ENCODE measurements around the gene PARD6A. TPM values are rescaled to one million over a fixed set of nuclear protein-coding genes. Genes with fewer than 3 reads are reported as not detected.

The PARD6A gene
- total RNA-seq, 1 experiment from 2014 or later = 5.6 TPM

DNA sequence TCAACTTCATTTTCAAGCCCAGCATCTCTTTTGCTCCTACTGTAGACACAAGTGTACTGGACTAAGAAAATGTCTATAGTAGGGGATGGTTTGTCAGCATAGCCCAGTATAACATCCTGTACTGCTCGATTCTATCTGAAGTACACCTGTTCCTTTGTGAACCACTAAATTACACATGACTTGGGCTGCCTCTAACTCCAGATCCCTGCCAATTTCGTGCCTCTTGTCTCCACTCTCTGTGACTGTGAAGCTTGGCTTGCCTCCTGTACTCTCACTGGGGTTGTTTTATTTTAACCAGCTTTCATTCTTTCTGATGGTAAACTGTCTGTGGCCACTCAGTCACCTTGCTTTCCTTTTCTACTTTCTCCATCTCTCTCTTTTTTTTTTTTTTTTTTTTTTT is 33.9 kb downstream of the PARD6A start:
- no peaks in the 10 kb centered on the region for H4K20me1 ChIP-seq (ENCODE audit: insufficient read depth)
- ChIA-PET POLR2A (no interaction called here), CTCF (no interaction called here), RAD21 (ENCODE audit: low non-redundant PET in 1 of 2, low total read pairs in 2 of 2, uncharacterized antibody in 2 of 2, unreplicated experiment in 2 of 2) (no interaction called here)
- ATAC-seq = no peak
- no peak overlapping the region for H3K4me2 ChIP-seq (ENCODE audit: low read length)
- no peaks in the 10 kb centered on the region for H3K36me3 ChIP-seq (ENCODE audit: control insufficient read depth in 1 of 2, insufficient read depth in 2 of 2, low read length in 2 of 2)
- DNase-seq (ENCODE audit: low read depth, low spot score) = no peak
- BruUV-seq (replicated peaks) = no TSS peak
- H3K79me2 ChIP-seq (ENCODE audit: insufficient read depth, low read length) = peaks cover 20% of the 10 kb centered on the region; the same call in 1 of the 2 replicates
- no peak overlapping the region for H3K4me3 ChIP-seq (replicated peaks in 1 of 2; ENCODE audit: low read depth in 1 of 2, low read length in 2 of 2)
- TF ChIP-seq RAD21 (IDR thresholded peaks at IDR 0.05; ENCODE audit: low read depth) = no peak
- TF ChIP-seq, protein P1, sequence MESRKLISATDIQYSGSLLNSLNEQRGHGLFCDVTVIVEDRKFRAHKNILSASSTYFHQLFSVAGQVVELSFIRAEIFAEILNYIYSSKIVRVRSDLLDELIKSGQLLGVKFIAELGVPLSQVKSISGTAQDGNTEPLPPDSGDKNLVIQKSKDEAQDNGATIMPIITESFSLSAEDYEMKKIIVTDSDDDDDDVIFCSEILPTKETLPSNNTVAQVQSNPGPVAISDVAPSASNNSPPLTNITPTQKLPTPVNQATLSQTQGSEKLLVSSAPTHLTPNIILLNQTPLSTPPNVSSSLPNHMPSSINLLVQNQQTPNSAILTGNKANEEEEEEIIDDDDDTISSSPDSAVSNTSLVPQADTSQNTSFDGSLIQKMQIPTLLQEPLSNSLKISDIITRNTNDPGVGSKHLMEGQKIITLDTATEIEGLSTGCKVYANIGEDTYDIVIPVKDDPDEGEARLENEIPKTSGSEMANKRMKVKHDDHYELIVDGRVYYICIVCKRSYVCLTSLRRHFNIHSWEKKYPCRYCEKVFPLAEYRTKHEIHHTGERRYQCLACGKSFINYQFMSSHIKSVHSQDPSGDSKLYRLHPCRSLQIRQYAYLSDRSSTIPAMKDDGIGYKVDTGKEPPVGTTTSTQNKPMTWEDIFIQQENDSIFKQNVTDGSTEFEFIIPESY (IDR thresholded peaks at IDR 0.05; ENCODE audit: extremely low read depth, insufficient replicate concordance, low read length) = no peak
- TF ChIP-seq SP1 (IDR thresholded peaks at IDR 0.05; ENCODE audit: low read depth) = no peak
- no peak for TF ChIP-seq ZFX (IDR thresholded peaks at IDR 0.05)
- no peak for TF ChIP-seq SIN3A (IDR thresholded peaks at IDR 0.05; ENCODE audit: low read depth)
- no peak for TF ChIP-seq FOSL1 (IDR thresholded peaks at IDR 0.05; ENCODE audit: low read depth)
- H3K9me2 ChIP-seq (ENCODE audit: insufficient read depth) = no peaks in the 10 kb centered on the region
- H3K27me3 ChIP-seq (ENCODE audit: insufficient read depth, low read length) = no peaks in the 10 kb centered on the region
- intact Hi-C loops (cut with micrococcal nuclease) = no loop called here
- H3K4me1 ChIP-seq (ENCODE audit: control insufficient read depth in 1 of 2, insufficient read depth in 2 of 2, low read length in 2 of 2) = no peaks in the 10 kb centered on the region
- no peak overlapping the region for H2AFZ ChIP-seq (ENCODE audit: low read depth, low read length, poor library complexity, severe bottlenecking)
- H3K9me3 ChIP-seq (ENCODE audit: control insufficient read depth in 1 of 2, insufficient read depth in 1 of 2, low read depth in 1 of 2, low read length in 2 of 2) = peaks cover 0 to 5% of the 10 kb centered on the region in 2 experiments; a peak in 1 of 4 replicates
- H3K27ac ChIP-seq (ENCODE audit: low read depth, low read length) = no peak overlapping the region
- no peak overlapping the region for H3K9ac ChIP-seq (ENCODE audit: low read length)

DNA sequence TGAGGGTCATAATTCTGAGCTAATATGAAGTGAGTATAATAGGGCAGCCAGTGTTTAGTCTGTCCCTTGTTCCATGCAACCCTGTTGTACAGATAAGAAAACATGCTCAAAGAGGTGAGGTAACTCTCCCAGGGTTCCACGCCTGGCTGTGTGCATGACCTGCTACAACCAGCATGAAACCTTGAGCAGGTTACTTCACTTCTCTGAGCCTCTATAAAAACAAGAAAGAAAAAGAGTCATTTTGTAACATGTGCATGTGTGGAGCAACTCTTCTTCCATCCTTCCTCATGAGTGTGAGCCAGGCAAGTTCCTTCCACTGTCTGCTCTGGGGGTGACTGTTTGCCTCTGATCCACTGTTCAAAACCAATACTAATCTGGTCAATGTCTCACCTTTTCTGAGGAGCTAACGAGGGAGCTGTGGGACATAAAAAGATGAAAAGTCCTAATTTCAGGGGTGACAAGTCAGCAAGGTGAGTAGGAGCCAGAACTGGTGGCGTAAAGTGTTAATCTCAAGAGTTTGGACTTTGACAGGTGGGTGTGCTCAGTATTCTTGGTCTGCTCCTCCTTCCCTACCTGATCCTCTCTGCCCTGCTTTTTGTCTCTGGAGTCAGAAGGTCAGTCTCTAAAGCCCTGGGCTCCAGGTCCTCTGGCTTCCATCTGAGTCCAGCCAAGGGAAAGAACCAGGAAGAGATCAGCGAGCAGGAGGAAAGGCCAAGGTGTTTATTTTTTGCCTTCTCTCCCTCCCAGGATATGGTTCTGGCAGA is 36.8 kb downstream of the PARD6A start:
- Histone ChIP-seq H3K36me3 (ENCODE audit: control insufficient read depth in 1 of 2, insufficient read depth in 2 of 2, low read length in 2 of 2) (no peaks in the 10 kb centered on the region), H3K27me3 (ENCODE audit: insufficient read depth, low read length) (no peaks in the 10 kb centered on the region), H3K27ac (ENCODE audit: low read depth, low read length) (no peak overlapping the region), H3K4me2 (ENCODE audit: low read length) (no peak overlapping the region), H3K4me3 (replicated peaks in 1 of 2; ENCODE audit: low read depth in 1 of 2, low read length in 2 of 2) (no peak overlapping the region), H3K9me3 (ENCODE audit: control insufficient read depth in 1 of 2, insufficient read depth in 1 of 2, low read depth in 1 of 2, low read length in 2 of 2) (peaks cover 0 to 5% of the 10 kb centered on the region in 2 experiments; a peak in 1 of 4 replicates), H4K20me1 (ENCODE audit: insufficient read depth) (no peaks in the 10 kb centered on the region), H3K9me2 (ENCODE audit: insufficient read depth) (no peaks in the 10 kb centered on the region), H3K4me1 (ENCODE audit: control insufficient read depth in 1 of 2, insufficient read depth in 2 of 2, low read length in 2 of 2) (no peaks in the 10 kb centered on the region), H3K9ac (ENCODE audit: low read length) (no peak overlapping the region), H3K79me2 (ENCODE audit: insufficient read depth, low read length) (peaks cover 34% of the 10 kb centered on the region), H2AFZ (ENCODE audit: low read depth, low read length, poor library complexity, severe bottlenecking) (no peak overlapping the region)
- BruUV-seq (replicated peaks) = no TSS peak
- POLR2A ChIA-PET = no interaction called here
- DNase-seq (ENCODE audit: low read depth, low spot score) (no peak), ATAC-seq (no peak)
- RAD21 ChIA-PET (ENCODE audit: low non-redundant PET in 1 of 2, low total read pairs in 2 of 2, uncharacterized antibody in 2 of 2, unreplicated experiment in 2 of 2) = no interaction called here
- intact Hi-C loops (cut with micrococcal nuclease) = no loop called here
- CTCF ChIA-PET = no interaction called here
- TF ChIP-seq EGR1 (IDR thresholded peaks at IDR 0.05; ENCODE audit: low read depth) = no peak
- no peak for TF ChIP-seq SP1 (IDR thresholded peaks at IDR 0.05; ENCODE audit: low read depth)
- TF ChIP-seq, protein P2, sequence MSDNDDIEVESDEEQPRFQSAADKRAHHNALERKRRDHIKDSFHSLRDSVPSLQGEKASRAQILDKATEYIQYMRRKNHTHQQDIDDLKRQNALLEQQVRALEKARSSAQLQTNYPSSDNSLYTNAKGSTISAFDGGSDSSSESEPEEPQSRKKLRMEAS (IDR thresholded peaks at IDR 0.05) = no peak
- TF ChIP-seq ZNF274 (IDR thresholded peaks at IDR 0.05; ENCODE audit: low read depth, low read length) = no peak
- no peak for TF ChIP-seq TCF7L2 (IDR thresholded peaks at IDR 0.05; ENCODE audit: borderline replicate concordance, extremely low read depth, insufficient read depth, insufficient read length)
- TF ChIP-seq, protein P3, sequence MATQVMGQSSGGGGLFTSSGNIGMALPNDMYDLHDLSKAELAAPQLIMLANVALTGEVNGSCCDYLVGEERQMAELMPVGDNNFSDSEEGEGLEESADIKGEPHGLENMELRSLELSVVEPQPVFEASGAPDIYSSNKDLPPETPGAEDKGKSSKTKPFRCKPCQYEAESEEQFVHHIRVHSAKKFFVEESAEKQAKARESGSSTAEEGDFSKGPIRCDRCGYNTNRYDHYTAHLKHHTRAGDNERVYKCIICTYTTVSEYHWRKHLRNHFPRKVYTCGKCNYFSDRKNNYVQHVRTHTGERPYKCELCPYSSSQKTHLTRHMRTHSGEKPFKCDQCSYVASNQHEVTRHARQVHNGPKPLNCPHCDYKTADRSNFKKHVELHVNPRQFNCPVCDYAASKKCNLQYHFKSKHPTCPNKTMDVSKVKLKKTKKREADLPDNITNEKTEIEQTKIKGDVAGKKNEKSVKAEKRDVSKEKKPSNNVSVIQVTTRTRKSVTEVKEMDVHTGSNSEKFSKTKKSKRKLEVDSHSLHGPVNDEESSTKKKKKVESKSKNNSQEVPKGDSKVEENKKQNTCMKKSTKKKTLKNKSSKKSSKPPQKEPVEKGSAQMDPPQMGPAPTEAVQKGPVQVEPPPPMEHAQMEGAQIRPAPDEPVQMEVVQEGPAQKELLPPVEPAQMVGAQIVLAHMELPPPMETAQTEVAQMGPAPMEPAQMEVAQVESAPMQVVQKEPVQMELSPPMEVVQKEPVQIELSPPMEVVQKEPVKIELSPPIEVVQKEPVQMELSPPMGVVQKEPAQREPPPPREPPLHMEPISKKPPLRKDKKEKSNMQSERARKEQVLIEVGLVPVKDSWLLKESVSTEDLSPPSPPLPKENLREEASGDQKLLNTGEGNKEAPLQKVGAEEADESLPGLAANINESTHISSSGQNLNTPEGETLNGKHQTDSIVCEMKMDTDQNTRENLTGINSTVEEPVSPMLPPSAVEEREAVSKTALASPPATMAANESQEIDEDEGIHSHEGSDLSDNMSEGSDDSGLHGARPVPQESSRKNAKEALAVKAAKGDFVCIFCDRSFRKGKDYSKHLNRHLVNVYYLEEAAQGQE (IDR thresholded peaks at IDR 0.05; ENCODE audit: low read depth) = no peak
- TF ChIP-seq, protein P1 (IDR thresholded peaks at IDR 0.05; ENCODE audit: extremely low read depth, insufficient replicate concordance, low read length) = no peak
- TF ChIP-seq SIN3A (IDR thresholded peaks at IDR 0.05; ENCODE audit: low read depth) = no peak

Measured in HCT116 (cell line).